Measurements from ENCODE around the gene MTHFD1.

The MTHFD1 gene

DNA sequence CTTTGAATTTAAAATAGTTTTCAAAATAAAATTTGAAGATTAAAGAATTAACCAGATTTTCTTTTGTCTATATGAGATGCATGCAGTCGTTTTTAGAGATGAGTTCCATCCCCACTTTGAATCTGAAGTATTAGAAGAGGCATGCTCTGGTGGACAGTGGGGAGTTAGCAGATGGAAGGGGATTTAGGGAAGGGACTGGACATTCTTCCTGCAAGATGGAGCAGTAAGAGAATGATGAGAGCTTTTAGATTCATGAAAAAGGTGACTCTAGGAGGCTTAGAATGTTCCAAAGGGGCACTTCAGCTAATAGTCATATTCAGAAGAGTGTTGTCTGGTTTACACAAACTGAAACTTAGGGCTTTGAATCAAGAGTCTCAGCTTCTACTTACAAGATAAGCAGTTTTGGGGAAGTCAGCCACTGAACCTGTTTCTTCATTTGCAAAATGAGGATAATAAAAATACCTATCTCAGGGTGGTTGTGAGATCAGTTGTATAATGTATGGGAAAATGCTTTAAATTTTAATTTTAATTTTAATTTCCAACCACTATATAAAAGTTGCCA lies 120.1 kb downstream of the MTHFD1 start:
- TF ChIP-seq, protein P1, sequence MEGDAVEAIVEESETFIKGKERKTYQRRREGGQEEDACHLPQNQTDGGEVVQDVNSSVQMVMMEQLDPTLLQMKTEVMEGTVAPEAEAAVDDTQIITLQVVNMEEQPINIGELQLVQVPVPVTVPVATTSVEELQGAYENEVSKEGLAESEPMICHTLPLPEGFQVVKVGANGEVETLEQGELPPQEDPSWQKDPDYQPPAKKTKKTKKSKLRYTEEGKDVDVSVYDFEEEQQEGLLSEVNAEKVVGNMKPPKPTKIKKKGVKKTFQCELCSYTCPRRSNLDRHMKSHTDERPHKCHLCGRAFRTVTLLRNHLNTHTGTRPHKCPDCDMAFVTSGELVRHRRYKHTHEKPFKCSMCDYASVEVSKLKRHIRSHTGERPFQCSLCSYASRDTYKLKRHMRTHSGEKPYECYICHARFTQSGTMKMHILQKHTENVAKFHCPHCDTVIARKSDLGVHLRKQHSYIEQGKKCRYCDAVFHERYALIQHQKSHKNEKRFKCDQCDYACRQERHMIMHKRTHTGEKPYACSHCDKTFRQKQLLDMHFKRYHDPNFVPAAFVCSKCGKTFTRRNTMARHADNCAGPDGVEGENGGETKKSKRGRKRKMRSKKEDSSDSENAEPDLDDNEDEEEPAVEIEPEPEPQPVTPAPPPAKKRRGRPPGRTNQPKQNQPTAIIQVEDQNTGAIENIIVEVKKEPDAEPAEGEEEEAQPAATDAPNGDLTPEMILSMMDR (IDR thresholded peaks at IDR 0.05), result no peak

DNA sequence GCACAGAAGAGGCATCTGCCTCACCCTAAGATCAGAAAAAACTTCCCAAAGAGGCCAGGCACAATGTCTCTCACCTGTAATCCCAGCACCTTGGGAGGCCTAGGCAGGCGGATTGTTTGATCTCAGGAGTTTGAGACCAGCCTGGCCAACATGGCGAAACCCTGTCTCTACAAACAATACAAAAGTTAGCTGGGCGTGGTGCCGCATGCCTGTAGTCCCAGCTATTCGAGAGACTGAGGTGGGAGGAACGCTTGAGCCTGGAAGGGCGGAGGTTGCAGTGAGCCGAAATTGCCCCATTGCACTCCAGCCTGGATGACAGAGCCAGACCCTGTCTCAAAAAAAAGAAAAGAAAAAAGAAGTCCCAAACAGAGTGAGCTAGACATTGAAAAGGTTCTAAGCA lies 120.9 kb downstream of the MTHFD1 start:
- TF ChIP-seq, protein P1 (IDR thresholded peaks at IDR 0.05), result no peak
